ENCODE data around the gene ITGA1.

ITGA1 gene

GRCh38 chr5:52802272-52802973 lies 14.7 kb downstream of the ITGA1 start:
- POLR2A ChIA-PET (ENCODE audit: low non-redundant PET): no interaction called here
- no peak for DNase-seq (ENCODE audit: low spot score)
- no peak for TF ChIP-seq CTCF (conservative IDR thresholded peaks at IDR 0.05; ENCODE audit: low read depth)
- CTCF ChIA-PET: no interaction called here
- H3K27ac ChIP-seq: no peak overlapping the region

- no peak overlapping the region for H3K27ac ChIP-seq
- ChIA-PET CTCF (no interaction called here), POLR2A (ENCODE audit: low non-redundant PET) (no interaction called here)
- DNase-seq (ENCODE audit: low spot score): no peak
- TF ChIP-seq CTCF (conservative IDR thresholded peaks at IDR 0.05; ENCODE audit: low read depth): no peak
Measured at GRCh38 chr5:52802974-52803336, 15.2 kb downstream of the ITGA1 start.

- no peak for TF ChIP-seq CTCF (conservative IDR thresholded peaks at IDR 0.05; ENCODE audit: low read depth)
- H3K27ac ChIP-seq: no peak overlapping the region
- POLR2A ChIA-PET (ENCODE audit: low non-redundant PET): no interaction called here
- no peak for DNase-seq (ENCODE audit: low spot score)
- CTCF ChIA-PET: interaction anchor here (0.6 kb wide), 2 partner anchors 126 to 650 kb away, joined by 3 read pairs; no protein-coding TSS in a partner anchor
Measured at GRCh38 chr5:52804387-52804791, 16.7 kb downstream of the ITGA1 start.

GRCh38 chr5:52804981-52805380 lies 17.3 kb downstream of the ITGA1 start:
- no peak for DNase-seq (ENCODE audit: low spot score)
- no peak overlapping the region for H3K27ac ChIP-seq
- ChIA-PET POLR2A (ENCODE audit: low non-redundant PET) (no interaction called here), CTCF (no interaction called here)
- TF ChIP-seq CTCF (conservative IDR thresholded peaks at IDR 0.05; ENCODE audit: low read depth): no peak

GRCh38 chr5:52805615-52806014 lies 17.9 kb downstream of the ITGA1 start:
- ChIA-PET POLR2A (ENCODE audit: low non-redundant PET) (no interaction called here), CTCF (no interaction called here)
- no peak for TF ChIP-seq CTCF (conservative IDR thresholded peaks at IDR 0.05; ENCODE audit: low read depth)
- no peak overlapping the region for H3K27ac ChIP-seq
- no peak for DNase-seq (ENCODE audit: low spot score)

GRCh38 chr5:52807037-52807436 lies 19.3 kb downstream of the ITGA1 start:
- CTCF ChIA-PET: interaction anchor here (0.6 to 0.7 kb wide), 3 partner anchors 26 to 1505 kb away, joined by 3 read pairs; no protein-coding TSS in a partner anchor
- POLR2A ChIA-PET (ENCODE audit: low non-redundant PET): no interaction called here
- DNase-seq (ENCODE audit: low spot score): no peak
- no peak overlapping the region for H3K27ac ChIP-seq
- TF ChIP-seq CTCF (conservative IDR thresholded peaks at IDR 0.05; ENCODE audit: low read depth): no peak
